SK-N-SH (cell line): ENCODE results near the gene BCO1. TPM values are rescaled to one million over a fixed set of nuclear protein-coding genes. Genes with fewer than 3 reads are reported as not detected.

Experiments
- CTCF ChIA-PET: fragments of 300-600, 350-600 bp; formaldehyde crosslinking; extraction: SDS; loops from one replicate; lab custom pipeline; 2021; lab: Yijun Ruan, JAX
- POLR2A ChIA-PET: fragments of 350-600 bp; sonication (Branson Sonifier 250); formaldehyde crosslinking; extraction: SDS; loops from one replicate; lab custom pipeline; 2020; ENCODE audit warnings: antibody characterized with exemption, inconsistent platforms; lab: Yijun Ruan, JAX
- DNase-seq: peaks from one replicate; pipeline ENCODE4 v3.0.0; 2012
- H2AFZ ChIP-seq: fragments of 200-600 bp; sonication (generic); 2 replicates; pipeline ENCODE4 v1.8.1; 2016; ENCODE audit warnings: antibody characterized with exemption, mild to moderate bottlenecking, low read depth
- H3F3A ChIP-seq: fragments of 200-600 bp; sonication (generic); replicated peaks from 2 replicates; pipeline ENCODE3; 2016; ENCODE audit warnings: antibody characterized with exemption, mild to moderate bottlenecking; ENCODE audit not compliant: insufficient read depth
- H3K27ac ChIP-seq, 2 experiments: fragments of 200-500 bp in 1 of 2; fragments of 200-600 bp in 1 of 2; sonication (Bioruptor generic) in 1 of 2; sonication (generic), shearing (Covaris generic) in 1 of 2; 2 replicates each; pipeline versions ENCODE4 v1.5.1 to v1.6.1; 2014 to 2016; ENCODE audit warnings: low read depth in 2 of 2, inconsistent platforms in 1 of 2, low read length in 1 of 2, mild to moderate bottlenecking in 1 of 2, mixed read lengths in 1 of 2
- H3K27me3 ChIP-seq: fragments of 200-600 bp; sonication (generic), shearing (Covaris generic); 2 replicates; pipeline ENCODE4 v1.6.1; 2016; ENCODE audit warnings: mixed run types; ENCODE audit not compliant: insufficient read depth
- H3K36me3 ChIP-seq, 2 experiments: fragments of 200-500 bp in 1 of 2; fragments of 200-600 bp in 1 of 2; sonication (Bioruptor generic) in 1 of 2; sonication (generic) in 1 of 2; replicated peaks in 1 of 2; 2 replicates each; pipeline versions ENCODE3 to v1.5.1; 2014 to 2016; ENCODE audit warnings: low read length in 1 of 2, mild to moderate bottlenecking in 1 of 2; ENCODE audit not compliant: insufficient read depth in 2 of 2, control insufficient read depth in 1 of 2
- H3K4me1 ChIP-seq, 2 experiments: fragments of 200-500 bp in 1 of 2; fragments of 200-600 bp in 1 of 2; sonication (Bioruptor generic) in 1 of 2; sonication (generic), shearing (Covaris generic) in 1 of 2; 2 replicates each; pipeline versions ENCODE4 v1.5.1 to v1.6.1; 2014 to 2016; ENCODE audit warnings: low read depth in 1 of 2, low read length in 1 of 2, mixed run types in 1 of 2; ENCODE audit not compliant: insufficient read depth in 2 of 2, control insufficient read depth in 1 of 2
- H3K4me2 ChIP-seq: fragments of 200-600 bp; sonication (generic), shearing (Covaris generic); 2 replicates; pipeline ENCODE4 v1.6.1; 2017; ENCODE audit warnings: mixed run types
- H3K4me3 ChIP-seq, 2 experiments: fragments of 200-500 bp in 1 of 2; fragments of 200-600 bp in 1 of 2; sonication (Bioruptor generic) in 1 of 2; sonication (generic), shearing (Covaris generic) in 1 of 2; 2 replicates each; pipeline versions ENCODE4 v1.5.1 to v1.8.1; 2014 to 2016; ENCODE audit warnings: low read depth in 2 of 2, inconsistent platforms in 1 of 2, low read length in 1 of 2, mild to moderate bottlenecking in 1 of 2, mixed read lengths in 1 of 2, moderate library complexity in 1 of 2
- H3K79me2 ChIP-seq: fragments of 200-600 bp; sonication (generic); 2 replicates; pipeline ENCODE4 v1.8.1; 2017; ENCODE audit warnings: mild to moderate bottlenecking; ENCODE audit not compliant: insufficient read depth
- H3K9ac ChIP-seq: fragments of 200-600 bp; sonication (generic); 2 replicates; pipeline ENCODE4 v1.6.1; 2017; ENCODE audit warnings: mixed run types
- H3K9me2 ChIP-seq: fragments of 200-600 bp; sonication (generic); 2 replicates; pipeline ENCODE4 v1.6.1; 2017; ENCODE audit warnings: mixed run types
- H3K9me3 ChIP-seq: fragments of 200-600 bp; sonication (generic); 2 replicates; pipeline ENCODE4 v1.6.1; 2017; ENCODE audit warnings: mixed run types, mild to moderate bottlenecking, moderate library complexity
- H4K20me1 ChIP-seq: fragments of 200-600 bp; sonication (generic); 2 replicates; pipeline ENCODE4 v1.6.1; 2017; ENCODE audit warnings: mild to moderate bottlenecking, mixed run types; ENCODE audit not compliant: insufficient read depth
- EP300 ChIP-seq, 2 experiments: IDR thresholded peaks; 2 replicates each; pipeline versions ENCODE4 v1.4.0 to v1.6.1; 2012; ENCODE audit warnings: borderline replicate concordance in 1 of 2, low read depth in 1 of 2, low read length in 1 of 2
- GABPA ChIP-seq: IDR thresholded peaks from 2 replicates; pipeline ENCODE4 v1.4.0; 2012; ENCODE audit warnings: low read depth, mild to moderate bottlenecking
- JUND ChIP-seq: IDR thresholded peaks from 2 replicates; pipeline ENCODE4 v1.4.0; 2012
- MEF2A ChIP-seq: IDR thresholded peaks from 2 replicates; pipeline ENCODE4 v1.4.0; 2012; ENCODE audit warnings: low read depth, borderline replicate concordance
- MXI1 ChIP-seq: IDR thresholded peaks from 2 replicates; pipeline ENCODE4 v1.6.1; 2012; ENCODE audit warnings: mild to moderate bottlenecking, low read depth, low read length, improper control_type of control experiment
- PBX3 ChIP-seq: IDR thresholded peaks from 2 replicates; pipeline ENCODE4; 2012
- RAD21 ChIP-seq: IDR thresholded peaks from 2 replicates; pipeline ENCODE4 v1.6.1; 2012; ENCODE audit warnings: mild to moderate bottlenecking, low read length
- RCOR1 ChIP-seq: fragments of 150-350 bp; IDR thresholded peaks from 2 replicates; pipeline ENCODE4 v1.6.1; 2017; ENCODE audit warnings: antibody characterized with exemption, low read length
- TEAD4 ChIP-seq: IDR thresholded peaks from 2 replicates; pipeline ENCODE4 v1.4.0; 2012; ENCODE audit warnings: mild to moderate bottlenecking, borderline replicate concordance; ENCODE audit not compliant: insufficient read depth
- USF1 ChIP-seq: IDR thresholded peaks from 2 replicates; pipeline ENCODE4 v1.4.0; 2012; ENCODE audit warnings: low read depth, borderline replicate concordance
- YY1 ChIP-seq: IDR thresholded peaks from 2 replicates; pipeline ENCODE4 v1.4.0; 2012; ENCODE audit warnings: low read depth, mild to moderate bottlenecking
- WGBS: methylation state at CpG from one replicate; pipeline ENCODE4 v1.1.6; 2017; ENCODE audit warnings: low lambda C conversion rate; 5-methylcytosine and 5-hydroxymethylcytosine counted together
- polyA plus RNA-seq, 3 experiments: library from polyadenylated mRNA; depleted of rRNA; stranded (reverse); fragments of >200 nt; gene quantifications; 2 replicates each; pipeline ENCODE4 v1.2.3, GENCODE V29; 2012

The BCO1 gene
- polyA plus RNA-seq, 1 of the 3 experiments (the other 2 are of a cell fraction): 0.02 TPM

- H3F3A ChIP-seq: no peaks in the 10 kb centered on the region
- no peaks in the 10 kb centered on the region for H3K27me3 ChIP-seq
- no peaks in the 10 kb centered on the region for H3K9me3 ChIP-seq
- TF ChIP-seq RAD21: no peak
- TF ChIP-seq PBX3: peak; percentile 54; the same call in 1 of the 2 replicates
- H3K9ac ChIP-seq: no peak overlapping the region
- H3K4me1 ChIP-seq: peaks cover 0 to 8% of the 10 kb centered on the region in 2 experiments; a peak in 1 of 4 replicates
- H3K4me3 ChIP-seq: no peak overlapping the region
- H3K27ac ChIP-seq: no peak overlapping the region
- no peak for DNase-seq
- no peaks in the 10 kb centered on the region for H3K36me3 ChIP-seq
- CTCF ChIA-PET: no interaction called here
- no peaks in the 10 kb centered on the region for H4K20me1 ChIP-seq
- POLR2A ChIA-PET: no interaction called here
- no peaks in the 10 kb centered on the region for H3K9me2 ChIP-seq
- WGBS: 55% methylated on average over 3 of the region's 3 CpGs
- H3K4me2 ChIP-seq: no peak overlapping the region
- H2AFZ ChIP-seq: peak overlapping the region; percentile 68
- no peaks in the 10 kb centered on the region for H3K79me2 ChIP-seq
Measured at GRCh38 chr16:81280393-81280792, 41.9 kb downstream of the BCO1 start.

GRCh38 chr16:81283044-81283443, 44.6 kb downstream of the BCO1 start:
- no peaks in the 10 kb centered on the region for H3K9me3 ChIP-seq
- ChIA-PET CTCF (no interaction called here), POLR2A (no interaction called here)
- no peaks in the 10 kb centered on the region for H3K79me2 ChIP-seq
- 100% methylated on average over 2 of the region's 3 CpGs for WGBS
- H3K9ac ChIP-seq: no peak overlapping the region
- no peaks in the 10 kb centered on the region for H4K20me1 ChIP-seq
- DNase-seq: no peak
- H3K4me2 ChIP-seq: no peak overlapping the region
- TF ChIP-seq TEAD4 (no peak), GABPA (no peak), EP300 (IDR thresholded peaks at IDR 0.05; ENCODE audit: borderline replicate concordance in 1 of 2, low read depth in 1 of 2, low read length in 1 of 2) (no peak), MEF2A (no peak), MXI1 (no peak), JUND (no peak), USF1 (no peak), RCOR1 (no peak), YY1 (no peak)
- no peaks in the 10 kb centered on the region for H3K9me2 ChIP-seq
- H2AFZ ChIP-seq: no peak overlapping the region
- H3K27ac ChIP-seq: no peak overlapping the region
- H3K36me3 ChIP-seq: no peaks in the 10 kb centered on the region
- H3K4me3 ChIP-seq: no peak overlapping the region
- no peaks in the 10 kb centered on the region for H3F3A ChIP-seq
- H3K4me1 ChIP-seq: peaks cover 0 to 8% of the 10 kb centered on the region in 2 experiments; a peak in 1 of 4 replicates
- no peaks in the 10 kb centered on the region for H3K27me3 ChIP-seq
